GM19438 (cell line): ENCODE results near the gene SPTSSB.
A peak's percentile ranks its signal among the peaks of the same experiment; 100 is the strongest.

ENCODE experiments used
- ATAC-seq: cut with Tn5 transposase; IDR thresholded peaks from one replicate; pipeline ENCODE4 v1.9.1; 2021; ENCODE audit warnings: low read depth; ENCODE audit not compliant: unreplicated experiment

SPTSSB gene

DNA sequence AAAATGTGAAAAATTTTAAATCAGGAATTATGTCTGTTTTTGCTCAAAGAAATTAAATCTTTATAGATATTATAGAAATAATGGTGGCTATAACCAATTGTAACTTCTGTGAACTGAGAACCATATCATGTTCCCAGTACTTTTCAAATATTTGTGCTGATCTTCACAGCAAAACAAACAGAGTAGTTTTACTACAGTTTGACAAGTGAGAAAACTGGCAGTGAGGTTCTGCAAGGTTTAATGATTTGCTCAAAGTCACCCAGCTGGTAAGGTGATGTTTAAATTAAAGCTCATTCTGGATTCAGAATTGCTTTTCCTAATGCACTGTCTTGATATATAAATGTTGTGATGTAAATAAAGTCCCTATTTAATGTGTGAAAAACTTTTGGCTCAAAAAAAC is 22.0 kb upstream of the SPTSSB start:
- ATAC-seq, result no peak

DNA sequence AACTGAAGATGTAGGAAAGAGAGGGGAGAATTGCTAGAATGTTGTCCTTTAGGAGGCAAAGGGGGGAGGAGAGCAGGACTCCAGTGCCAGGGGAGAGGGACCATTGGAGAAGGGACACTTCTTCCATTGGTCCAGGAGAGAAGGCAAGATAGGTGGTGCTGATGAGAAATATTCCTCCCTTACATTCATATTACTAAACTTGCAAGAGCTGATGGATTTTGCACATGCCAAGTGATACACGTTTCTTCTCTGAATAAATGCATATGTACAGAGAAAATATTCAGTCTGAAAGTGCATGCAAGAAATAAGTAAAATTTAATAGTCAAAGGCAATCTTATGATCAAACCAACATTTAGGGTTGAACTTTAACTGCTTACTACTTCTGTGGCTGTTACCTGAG is 21.5 kb upstream of the SPTSSB start:
- ATAC-seq, result no peak

DNA sequence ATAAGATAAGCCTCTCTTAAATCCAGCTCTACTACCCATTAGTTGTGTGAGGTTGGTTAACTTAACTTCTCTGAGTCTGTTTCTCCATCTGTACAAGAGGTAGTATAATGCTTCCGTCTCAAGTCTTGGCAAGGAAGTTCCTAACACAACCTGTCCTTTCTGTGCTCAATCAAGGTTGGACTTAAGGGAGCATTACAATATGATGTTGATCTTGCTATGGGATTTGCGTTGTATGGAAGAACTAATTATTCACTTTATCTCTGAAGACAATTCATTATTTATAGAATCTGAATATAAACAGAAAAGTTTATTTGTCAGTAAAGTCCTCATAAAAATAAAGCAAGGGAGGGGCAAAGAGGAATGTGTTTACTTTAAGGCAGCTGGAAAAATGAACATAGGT is 18.9 kb upstream of the SPTSSB start:
- ATAC-seq, result no peak

DNA sequence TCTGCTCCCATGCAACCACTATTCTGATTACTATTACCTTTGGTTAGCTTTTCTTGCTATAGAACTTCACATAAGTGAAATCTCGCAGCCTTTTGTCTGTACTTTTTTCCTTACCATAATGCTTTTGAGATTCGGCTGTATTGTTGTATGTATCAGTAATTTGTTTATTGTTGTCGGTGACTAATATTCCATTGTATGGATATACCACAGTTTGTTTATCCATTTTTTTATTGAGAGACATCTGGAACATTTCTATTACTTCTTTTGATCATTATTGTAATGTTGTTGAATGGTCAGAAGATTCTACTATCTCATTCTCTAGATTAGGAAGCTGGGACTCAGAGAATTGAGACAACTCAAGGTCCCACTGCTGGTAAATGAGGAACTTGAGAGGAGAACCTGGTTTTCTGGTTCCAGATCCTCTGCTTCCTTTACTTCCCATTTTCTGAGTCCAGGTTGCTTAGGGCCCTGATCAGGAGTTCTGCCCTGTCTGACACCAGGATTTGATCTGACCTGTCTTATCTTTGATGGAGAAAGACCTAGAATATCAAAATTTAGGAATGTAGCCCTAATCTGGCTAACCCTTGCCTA is 18.2 kb upstream of the SPTSSB start:
- ATAC-seq, result no peak

DNA sequence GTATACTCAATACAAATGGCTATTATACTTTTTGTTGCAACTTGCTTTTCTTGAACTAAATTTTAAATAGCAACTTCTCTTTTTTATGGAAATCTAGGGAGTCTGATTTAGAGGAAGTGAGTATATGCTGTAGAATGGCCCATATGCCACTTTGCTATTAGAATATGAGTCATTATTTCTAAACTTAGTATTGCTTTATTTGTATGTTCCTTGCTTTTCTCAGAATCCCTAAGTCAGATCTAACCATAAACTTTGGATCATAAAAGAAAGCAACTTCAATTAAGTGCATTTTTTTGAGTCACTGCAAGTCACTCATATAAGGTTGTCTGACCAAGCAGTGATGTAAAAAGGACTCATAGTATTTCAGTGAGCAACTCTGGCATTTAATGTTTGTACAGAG is 17.5 kb upstream of the SPTSSB start:
- no peak for ATAC-seq

DNA sequence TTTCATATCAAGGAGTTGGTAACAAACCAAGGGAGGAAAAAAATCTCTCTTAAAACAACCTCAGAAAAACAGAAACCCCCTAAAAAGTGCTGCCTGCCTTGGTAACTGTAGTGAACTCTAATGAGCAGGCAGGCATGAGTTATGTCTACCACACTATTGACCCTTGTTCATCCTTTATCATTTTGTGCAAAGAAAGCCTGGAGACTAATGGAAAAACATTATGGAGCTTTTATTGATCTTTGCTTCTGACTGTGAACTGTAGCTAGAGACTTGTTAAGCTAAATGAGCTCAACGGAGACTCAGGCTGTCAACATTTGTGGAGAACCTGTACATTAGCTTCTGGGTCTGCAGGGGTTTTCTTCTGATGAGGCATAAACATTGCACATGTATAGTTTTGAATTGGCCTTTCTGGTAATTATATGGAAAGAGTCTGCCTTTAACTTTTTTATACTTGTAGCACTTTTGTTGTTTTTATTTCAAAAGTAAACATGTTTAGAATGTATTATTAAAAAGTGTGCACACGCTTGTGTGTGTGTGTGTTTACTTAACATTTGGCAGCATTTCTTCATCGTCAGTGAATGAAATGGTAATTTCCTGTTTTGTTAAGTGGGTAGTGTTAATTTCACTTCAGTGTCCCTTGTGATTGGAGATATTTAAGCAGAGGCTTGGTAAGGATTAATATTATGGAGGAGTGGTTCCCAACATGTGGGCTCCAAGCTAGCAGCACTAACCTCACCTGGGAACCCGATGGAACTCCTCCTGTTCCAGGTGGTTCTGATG is 15.9 kb upstream of the SPTSSB start:
- no peak for ATAC-seq

DNA sequence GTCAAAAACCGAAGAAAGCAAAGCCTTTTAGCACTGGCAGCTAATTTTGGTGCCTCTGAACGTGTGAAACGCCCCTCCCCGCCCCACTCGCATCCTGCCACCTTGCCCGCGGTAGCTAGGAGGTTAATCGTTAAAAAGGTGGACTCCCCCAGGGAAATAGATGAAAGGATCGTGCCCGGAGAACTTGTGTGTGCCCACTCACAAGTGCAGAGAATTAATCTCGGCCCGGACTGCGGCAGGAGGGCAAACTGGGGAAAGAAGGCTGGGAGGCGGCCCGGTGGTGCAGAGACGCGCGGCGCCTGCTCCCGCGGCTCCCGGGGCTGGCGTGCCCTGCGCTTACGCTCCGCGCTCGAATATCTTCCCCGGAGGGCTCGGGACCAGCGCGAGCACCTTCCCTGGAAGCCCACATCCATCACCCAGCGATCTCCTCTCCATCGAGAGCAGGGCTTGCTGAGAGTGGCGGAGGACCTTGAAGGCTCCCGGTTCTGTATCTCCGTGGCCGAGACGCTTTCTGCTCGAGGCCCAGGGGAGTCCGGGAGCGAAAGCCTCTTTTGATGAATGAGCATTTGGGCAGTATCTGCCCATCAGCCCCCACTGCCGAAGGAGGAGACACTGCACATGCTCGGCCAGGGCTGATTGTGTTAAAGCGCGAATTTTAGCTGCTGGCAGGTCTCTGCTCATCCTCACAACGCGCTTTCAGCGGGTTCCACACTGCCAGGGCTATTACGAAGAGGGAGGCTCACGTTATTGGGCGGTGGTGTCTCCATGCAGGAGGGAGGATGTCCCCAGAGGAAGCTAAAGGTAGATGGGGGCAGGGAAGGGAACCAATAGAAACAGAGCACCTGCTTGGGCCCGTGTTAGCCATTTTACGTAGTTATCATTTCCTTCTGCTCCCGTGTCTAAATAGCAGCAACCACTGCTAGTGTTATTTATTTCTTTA is 1.3 kb upstream of the SPTSSB start:
- ATAC-seq, result peak; percentile 49

DNA sequence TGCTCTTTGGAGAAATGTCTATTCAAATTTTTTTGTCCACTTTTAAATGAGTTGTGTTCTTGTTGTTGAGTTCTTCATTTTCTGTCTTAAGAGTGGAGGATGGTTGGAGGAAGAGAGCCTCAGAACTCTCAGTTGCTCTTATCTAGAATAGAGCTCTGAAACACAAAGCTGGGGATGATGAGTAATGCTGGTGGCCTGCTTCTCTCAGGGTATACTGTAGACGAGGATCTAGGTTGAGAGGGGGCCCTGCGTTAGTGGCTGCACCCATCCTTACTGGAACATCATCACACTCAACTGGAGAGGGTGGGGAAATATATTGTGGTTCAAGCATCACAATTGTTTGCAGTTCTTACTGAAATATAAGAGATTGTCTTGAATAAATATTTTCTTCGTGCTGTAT is 1.8 kb downstream of the SPTSSB start:
- no peak for ATAC-seq

DNA sequence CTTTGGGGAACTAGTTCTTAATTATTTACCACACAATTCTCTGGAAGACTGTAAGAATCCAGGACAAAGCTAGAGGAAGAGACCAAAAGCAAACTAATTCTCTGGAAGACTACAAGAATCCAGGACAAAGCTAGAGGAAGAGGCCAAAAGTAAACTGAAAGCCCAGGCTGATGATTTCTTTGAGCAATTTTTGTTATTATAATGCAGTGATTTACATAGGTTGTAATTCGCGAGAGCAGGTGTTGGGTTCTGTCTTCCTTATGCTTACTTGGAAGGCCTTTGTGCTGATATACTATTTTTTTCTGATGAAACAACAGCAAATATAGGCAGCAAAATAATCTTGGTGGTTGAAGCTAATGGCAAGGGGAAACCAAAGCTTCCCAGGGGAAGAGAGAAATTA is 5.2 kb downstream of the SPTSSB start:
- ATAC-seq, result no peak

DNA sequence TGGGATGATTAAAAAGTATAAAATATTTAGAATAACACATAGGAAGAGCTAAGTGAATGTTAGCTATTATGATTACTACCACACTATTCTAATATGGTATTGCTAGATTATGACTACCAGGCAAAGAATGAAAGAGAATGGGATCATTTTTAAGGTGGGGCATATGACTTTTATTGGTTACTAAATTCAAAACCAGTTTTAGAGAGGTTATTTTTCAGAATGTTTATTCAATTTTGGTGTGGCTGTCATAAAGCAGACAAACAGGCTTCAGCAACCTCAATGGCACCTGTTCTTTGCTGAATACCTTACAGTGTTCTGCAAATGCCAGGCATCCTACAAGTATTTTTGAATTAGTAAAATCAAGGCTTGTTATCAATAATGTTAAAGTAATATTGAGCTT is 12.8 kb downstream of the SPTSSB start:
- no peak for ATAC-seq

DNA sequence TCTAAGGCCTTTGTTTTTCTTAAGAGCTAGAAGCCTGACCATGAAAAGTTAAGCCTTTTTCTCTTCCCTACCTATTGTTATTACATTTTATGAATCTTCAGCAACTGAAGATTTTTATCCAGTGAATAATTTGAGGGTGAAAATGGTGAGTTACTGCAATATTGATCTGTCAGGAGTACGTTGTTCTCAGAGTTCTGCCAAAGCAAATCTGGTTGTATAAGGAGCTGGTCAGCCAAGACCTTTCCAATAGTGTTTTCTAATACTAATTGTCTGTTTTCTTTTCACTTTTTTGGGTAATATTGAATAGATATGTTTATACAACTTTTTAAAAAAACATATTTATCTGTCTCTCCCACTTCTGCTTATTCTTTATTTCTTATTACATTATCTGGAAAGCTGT is 15.0 kb downstream of the SPTSSB start:
- ATAC-seq, result no peak

DNA sequence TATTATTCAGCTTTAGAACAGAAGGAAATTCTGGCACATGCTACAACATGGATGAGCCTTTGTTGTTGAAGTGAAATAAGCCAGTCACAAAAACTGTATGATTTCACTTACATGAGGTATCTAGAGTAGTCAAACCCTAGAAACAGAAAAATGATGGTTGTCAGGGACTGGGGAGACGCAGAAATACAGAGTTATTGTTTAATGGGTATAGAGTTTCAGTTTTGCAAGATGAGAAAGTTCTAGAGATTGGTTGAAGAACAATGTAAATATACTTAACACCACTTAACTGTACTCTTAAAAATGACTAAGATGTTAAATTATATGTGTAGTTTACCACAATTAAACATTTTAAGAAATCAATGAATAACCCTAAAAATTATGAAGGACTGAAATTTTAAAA is 15.8 kb downstream of the SPTSSB start:
- ATAC-seq, result no peak

DNA sequence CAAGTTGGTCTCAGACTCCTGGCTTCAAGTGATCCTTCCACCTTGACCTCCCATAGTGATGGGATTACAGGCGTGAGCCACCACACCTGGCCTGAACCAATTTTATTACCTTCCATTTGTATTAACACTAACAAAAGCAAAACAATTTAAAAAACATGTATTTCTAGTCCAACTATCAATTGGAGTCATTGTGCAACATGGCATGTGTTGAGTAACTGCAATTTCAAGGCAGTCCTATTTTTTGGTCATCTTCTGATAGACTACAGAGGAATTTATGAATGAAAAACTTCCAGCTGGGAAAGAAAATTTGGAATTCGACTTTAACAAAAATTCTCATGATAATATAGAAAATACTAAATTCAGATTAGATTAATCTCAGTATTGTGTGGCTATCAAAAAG is 16.8 kb downstream of the SPTSSB start:
- no peak for ATAC-seq

DNA sequence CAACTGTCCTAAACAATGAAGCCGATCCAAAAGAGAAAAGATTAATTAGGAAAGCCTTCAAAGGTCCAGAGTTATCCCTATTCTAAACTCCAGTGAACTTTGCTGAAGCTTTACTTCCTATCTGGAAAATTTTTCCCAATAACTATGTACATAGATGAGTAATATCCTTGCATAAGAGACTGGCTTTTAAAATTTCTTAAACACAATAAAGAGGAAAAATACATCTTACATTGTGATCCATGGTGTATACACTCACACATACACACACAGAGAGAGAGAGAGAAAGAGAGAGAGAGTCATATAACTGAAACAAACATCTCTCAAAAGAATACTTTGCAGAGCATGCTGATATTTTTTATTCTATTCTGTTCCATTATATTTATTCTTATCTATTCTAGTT is 20.0 kb downstream of the SPTSSB start:
- ATAC-seq, result no peak

DNA sequence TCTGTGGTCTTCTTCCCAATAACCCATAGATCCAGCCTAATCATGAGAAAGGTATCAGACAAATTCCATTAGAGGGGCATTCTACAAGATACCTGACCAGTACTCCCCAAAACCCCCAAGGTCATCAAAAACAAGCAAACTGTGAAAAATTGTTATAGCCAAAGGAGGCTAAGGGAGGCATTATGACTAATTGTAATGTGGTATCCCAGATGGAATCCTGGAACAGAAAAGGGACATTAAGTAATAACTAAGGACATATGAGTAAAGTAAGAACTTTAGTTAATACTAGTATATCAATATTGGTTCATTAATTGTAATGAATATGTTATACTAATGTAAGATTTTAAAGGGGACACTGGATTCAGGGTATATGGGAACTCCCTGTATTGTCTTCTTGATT is 20.4 kb downstream of the SPTSSB start:
- no peak for ATAC-seq

DNA sequence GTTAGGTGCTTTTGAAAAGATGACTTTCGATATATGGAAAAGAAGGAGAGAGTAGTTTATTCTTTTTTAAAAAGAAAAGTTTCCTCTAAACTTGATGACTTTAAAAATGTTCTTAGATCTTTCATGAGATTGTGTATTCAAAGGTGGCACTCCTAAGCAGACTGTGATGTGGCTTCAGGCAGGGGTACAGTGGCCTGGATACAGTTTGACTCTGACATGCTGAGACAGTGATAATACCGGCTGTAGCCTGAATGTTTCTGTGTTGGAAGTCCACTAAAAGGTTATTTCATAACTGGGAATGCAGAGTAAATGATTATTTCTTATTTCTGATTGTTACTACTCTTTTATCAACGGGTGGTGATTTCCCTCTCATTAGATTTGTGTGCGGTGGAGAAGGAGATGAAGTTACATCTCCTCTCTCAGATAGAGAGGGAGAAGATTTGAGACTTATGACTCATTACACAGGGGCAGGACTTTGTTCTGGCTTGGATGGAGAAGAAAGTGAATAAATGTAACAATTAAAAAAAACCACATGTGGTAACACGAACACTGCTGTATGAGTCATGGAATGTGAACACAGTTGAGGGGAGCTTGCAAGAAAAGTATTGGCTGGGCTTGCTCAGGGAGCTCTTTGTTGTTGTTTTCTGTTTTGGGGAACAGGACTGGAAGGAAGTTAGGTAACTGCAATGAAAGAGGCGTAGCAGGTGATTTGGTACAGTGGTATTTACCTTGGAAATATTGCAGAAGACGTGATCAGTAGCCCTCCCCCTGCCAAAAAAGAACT is 21.6 kb downstream of the SPTSSB start:
- no peak for ATAC-seq

DNA sequence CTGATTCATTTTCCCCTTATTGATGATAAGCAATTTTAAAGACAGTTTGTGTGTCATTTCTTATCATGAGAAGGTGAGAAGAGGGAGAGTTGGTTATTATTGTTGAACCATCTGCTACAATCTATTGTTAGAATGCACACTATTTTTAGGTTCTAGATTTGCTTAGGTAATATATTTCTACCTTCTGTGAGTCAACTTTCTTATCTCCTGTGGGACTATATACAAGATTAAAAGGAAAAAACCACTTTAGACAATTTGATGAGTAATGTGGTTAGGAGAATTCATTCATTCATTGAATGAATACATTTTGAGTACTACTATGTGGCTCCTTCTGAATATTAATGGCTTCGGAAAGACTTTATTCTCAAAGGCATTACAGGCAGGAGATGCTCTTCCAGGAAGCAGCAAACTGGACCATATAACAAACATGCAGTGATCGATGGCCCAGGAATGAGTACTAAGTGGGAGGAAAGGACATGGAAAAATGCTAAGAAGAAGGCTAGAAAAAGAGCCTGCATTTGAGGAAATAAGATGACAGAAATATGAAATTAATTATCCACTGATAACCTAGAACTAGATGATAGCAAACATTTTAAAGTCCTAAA is 22.4 kb downstream of the SPTSSB start:
- ATAC-seq, result no peak

DNA sequence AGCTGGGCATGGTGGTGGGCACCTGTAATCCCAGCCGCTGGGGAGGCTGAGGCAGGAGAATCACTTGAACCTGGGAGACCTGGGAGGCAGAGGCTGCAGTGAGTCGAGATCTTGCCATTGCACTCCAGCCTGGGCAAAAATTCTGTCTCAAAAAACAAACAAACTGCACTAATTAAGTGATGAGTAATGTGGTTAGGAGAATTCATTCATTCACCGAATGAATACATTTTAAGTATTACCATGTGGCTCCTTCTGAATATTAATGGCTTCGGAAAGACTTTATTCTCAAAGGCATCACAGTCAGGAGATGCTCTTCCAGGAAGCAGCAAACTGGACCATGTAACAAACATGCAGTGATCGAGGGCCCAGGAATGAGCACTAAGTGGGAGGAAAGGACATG is 23.6 kb downstream of the SPTSSB start:
- ATAC-seq, result no peak

DNA sequence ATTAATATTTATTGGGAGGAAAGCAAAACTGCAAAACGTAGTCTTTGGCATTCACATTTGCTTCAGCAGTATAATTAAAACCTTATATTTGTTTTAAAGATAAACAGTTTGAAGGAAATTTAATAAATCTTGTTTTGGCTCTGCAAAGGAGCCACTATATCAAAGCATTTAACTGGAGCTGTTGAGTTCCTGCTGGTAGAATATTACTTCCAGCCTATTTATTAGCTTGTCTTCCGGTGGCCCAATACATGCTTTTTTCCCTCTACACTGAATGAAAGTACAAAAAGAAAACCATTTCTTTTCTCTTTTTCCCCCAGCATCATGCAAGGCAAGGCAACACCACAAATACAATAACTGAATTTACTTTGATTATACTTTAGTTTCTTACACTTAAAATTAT is 26.3 kb downstream of the SPTSSB start:
- no peak for ATAC-seq

DNA sequence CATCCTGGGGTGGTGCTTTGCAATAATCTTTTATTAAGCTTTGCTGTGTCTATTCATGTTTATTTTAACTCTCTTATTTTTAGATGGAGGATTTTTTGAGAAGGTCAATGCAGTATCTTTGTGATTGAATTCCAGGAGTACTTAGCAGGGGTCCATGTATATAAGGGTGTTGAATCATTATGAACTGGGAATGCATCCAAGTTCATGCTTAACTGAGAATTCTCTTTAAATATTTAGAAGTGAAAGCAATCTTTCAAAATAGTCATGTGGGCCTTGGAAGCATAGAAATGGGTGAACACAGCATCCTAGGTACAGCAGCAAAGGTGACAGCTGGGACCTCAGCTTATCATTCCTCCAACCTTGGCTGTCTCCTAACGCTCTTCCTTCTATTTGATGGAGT is 27.3 kb downstream of the SPTSSB start:
- no peak for ATAC-seq
